GM06990 (cell line): Measurements from ENCODE around the gene PIGL.
A peak's percentile ranks its signal among the peaks of the same experiment; 100 is the strongest.

Source experiments
- DNase-seq: peaks from one replicate; pipeline ENCODE4 v3.0.0-alpha.2; 2011; ENCODE audit not compliant: insufficient read length; ENCODE audit errors: extremely low read depth
- H3K27me3 ChIP-seq: replicated peaks from 2 replicates; pipeline ENCODE4 v1.6.0; 2011; ENCODE audit warnings: low read length; ENCODE audit not compliant: control insufficient read depth, insufficient read depth
- H3K36me3 ChIP-seq: 2 replicates; pipeline ENCODE4 v1.5.1; 2011; ENCODE audit warnings: low read length; ENCODE audit not compliant: control insufficient read depth, insufficient read depth
- H3K4me3 ChIP-seq: replicated peaks from 2 replicates; pipeline ENCODE4 v1.5.1; 2011; ENCODE audit warnings: low read depth, mild to moderate bottlenecking, control low read depth, low read length
- CTCF ChIP-seq: IDR thresholded peaks from 2 replicates; pipeline ENCODE4 v1.5.1; 2011; ENCODE audit warnings: low read length, control low read depth, mild to moderate bottlenecking, inconsistent platforms; ENCODE audit not compliant: insufficient read depth, poor library complexity, severe bottlenecking

PIGL gene

GRCh38 chr17:16348586-16348985 is 131.6 kb downstream of the PIGL start:
- Histone ChIP-seq H3K36me3 (peaks cover 11% of the 10 kb centered on the region), H3K27me3 (no peaks in the 10 kb centered on the region), H3K4me3 (no peak overlapping the region)
- TF ChIP-seq CTCF, result no peak
- no peak for DNase-seq

- Histone ChIP-seq H3K27me3 (no peaks in the 10 kb centered on the region), H3K4me3 (no peak overlapping the region), H3K36me3 (peaks cover 11% of the 10 kb centered on the region)
- no peak for TF ChIP-seq CTCF
- DNase-seq, result no peak
Measured at GRCh38 chr17:16349431-16349830, 132.4 kb downstream of the PIGL start.

- Histone ChIP-seq H3K27me3 (no peaks in the 10 kb centered on the region), H3K4me3 (peak overlapping the region; percentile 77), H3K36me3 (peaks cover 11% of the 10 kb centered on the region)
- no peak for TF ChIP-seq CTCF
- no peak for DNase-seq
Measured at GRCh38 chr17:16351831-16352230, 134.8 kb downstream of the PIGL start.

GRCh38 chr17:16352303-16352666 is 135.3 kb downstream of the PIGL start:
- Histone ChIP-seq H3K27me3 (no peaks in the 10 kb centered on the region), H3K36me3 (peaks cover 11% of the 10 kb centered on the region), H3K4me3 (peak overlapping the region; percentile 77)
- no peak for TF ChIP-seq CTCF
- DNase-seq, result peak; percentile 53

GRCh38 chr17:16352667-16353316 is 135.8 kb downstream of the PIGL start:
- TF ChIP-seq CTCF, result no peak
- no peak for DNase-seq
- peaks cover 11% of the 10 kb centered on the region for H3K36me3 ChIP-seq
- H3K27me3 ChIP-seq, result no peaks in the 10 kb centered on the region
- peak overlapping the region; percentile 77 for H3K4me3 ChIP-seq
